Measurements from ENCODE around the gene RANBP9.

GRCh38 chr6:13660273-13660672 is 51.4 kb downstream of the RANBP9 start:
- TF ChIP-seq CTCF (IDR thresholded peaks at IDR 0.05) (no peak), EZH2 (IDR thresholded peaks at IDR 0.05) (no peak), EZH2phosphoT487 (IDR thresholded peaks at IDR 0.05) (no peak)

Measured in neural progenitor cell (in vitro differentiated cells).